Duodenal mucosa (tissue), 2 donors: ENCODE data around the gene GABRP.
"Not testable (repeated sequence)": the region's sequence is repeated elsewhere in the genome, so short reads cannot be mapped to it uniquely, and the experiment has no call there.

ENCODE experiments used
- H3K27ac ChIP-seq: one replicate; pipeline ENCODE4 v1.7.0; 2013; ENCODE audit warnings: low read depth, low read length
- H3K27me3 ChIP-seq, 2 donors: one replicate each; pipeline ENCODE4 v1.7.0; 2013; ENCODE audit warnings: low read length in 2 of 2, control low read depth in 1 of 2; ENCODE audit not compliant: insufficient read depth in 2 of 2, control insufficient read depth in 1 of 2
- H3K36me3 ChIP-seq, 2 donors: one replicate each; pipeline ENCODE4 v1.7.0; 2013; ENCODE audit warnings: low read length in 2 of 2, control low read depth in 1 of 2; ENCODE audit not compliant: insufficient read depth in 2 of 2, control insufficient read depth in 1 of 2
- H3K4me1 ChIP-seq, 2 donors: one replicate each; pipeline ENCODE4 v1.7.0; 2013; ENCODE audit warnings: low read length in 2 of 2, control low read depth in 1 of 2; ENCODE audit not compliant: insufficient read depth in 2 of 2, control insufficient read depth in 1 of 2
- H3K4me3 ChIP-seq, 2 donors: one replicate each; pipeline ENCODE4 v1.7.0; 2013; ENCODE audit warnings: low read length in 2 of 2, low read depth in 1 of 2
- H3K9ac ChIP-seq, 2 donors: one replicate each; pipeline ENCODE4 v1.7.0; 2013; ENCODE audit warnings: low read length in 2 of 2, low read depth in 1 of 2
- H3K9me3 ChIP-seq, 2 donors: one replicate each; pipeline ENCODE4 v1.7.0; 2013; ENCODE audit warnings: low read length in 2 of 2, control low read depth in 1 of 2; ENCODE audit not compliant: control insufficient read depth in 1 of 2

GABRP gene

DNA sequence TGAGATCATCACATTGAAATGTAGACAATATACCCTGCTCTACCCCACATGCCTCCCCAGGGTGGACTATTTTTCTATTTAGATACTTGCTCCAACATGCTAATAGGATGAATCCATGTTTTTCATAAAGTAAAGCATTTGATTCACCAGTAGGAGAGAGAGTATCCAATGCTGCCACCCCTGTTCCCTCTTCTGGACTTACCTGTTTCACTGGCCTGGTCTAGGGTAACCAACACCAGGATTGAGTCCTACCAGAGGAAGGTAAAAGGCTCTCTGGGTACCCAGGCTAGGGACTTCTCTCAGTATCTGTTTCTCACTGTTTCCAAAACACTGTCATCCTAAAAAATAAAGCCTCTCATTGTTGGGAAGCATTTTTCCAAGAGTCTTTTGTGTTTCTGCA, 30.2 kb upstream of the GABRP start:
- Histone ChIP-seq H3K27ac (no peak overlapping the region), H3K9ac (no peak overlapping the region), H3K4me1 (peaks cover 59 to 61% of the 10 kb centered on the region in 2 donors), H3K4me3 (no peak overlapping the region), H3K36me3 (no peaks in the 10 kb centered on the region), H3K27me3 (no peaks in the 10 kb centered on the region), H3K9me3 (no peaks in the 10 kb centered on the region)

GRCh38 chr5:170754508-170754907, 29.0 kb upstream of the GABRP start:
- not testable (repeated sequence) for H3K4me3 ChIP-seq, H3K27me3 ChIP-seq, H3K27ac ChIP-seq, H3K9ac ChIP-seq, H3K36me3 ChIP-seq, H3K9me3 ChIP-seq
- peaks cover 64 to 65% of the 10 kb centered on the region in 2 donors for H3K4me1 ChIP-seq

- Histone ChIP-seq H3K36me3 (no peaks in the 10 kb centered on the region), H3K4me1 (peaks cover 60 to 65% of the 10 kb centered on the region in 2 donors), H3K27ac (peak overlapping the region; percentile 53), H3K27me3 (no peaks in the 10 kb centered on the region), H3K9me3 (no peaks in the 10 kb centered on the region), H3K9ac (peak overlapping the region; percentile 40 to 44), H3K4me3 (peak overlapping the region; percentile 14 to 24)
Measured at GRCh38 chr5:170755679-170756456, 27.7 kb upstream of the GABRP start.

- no peaks in the 10 kb centered on the region for H3K36me3 ChIP-seq
- peak overlapping the region in 1 of 2 donors; percentile 40 for H3K9ac ChIP-seq
- peak overlapping the region in 1 of 2 donors; percentile 24 for H3K4me3 ChIP-seq
- peak overlapping the region; percentile 53 for H3K27ac ChIP-seq
- H3K27me3 ChIP-seq, result no peaks in the 10 kb centered on the region
- H3K4me1 ChIP-seq, result peaks cover 57 to 59% of the 10 kb centered on the region in 2 donors
- H3K9me3 ChIP-seq, result no peaks in the 10 kb centered on the region
Measured at GRCh38 chr5:170756691-170757090, 26.8 kb upstream of the GABRP start.

DNA sequence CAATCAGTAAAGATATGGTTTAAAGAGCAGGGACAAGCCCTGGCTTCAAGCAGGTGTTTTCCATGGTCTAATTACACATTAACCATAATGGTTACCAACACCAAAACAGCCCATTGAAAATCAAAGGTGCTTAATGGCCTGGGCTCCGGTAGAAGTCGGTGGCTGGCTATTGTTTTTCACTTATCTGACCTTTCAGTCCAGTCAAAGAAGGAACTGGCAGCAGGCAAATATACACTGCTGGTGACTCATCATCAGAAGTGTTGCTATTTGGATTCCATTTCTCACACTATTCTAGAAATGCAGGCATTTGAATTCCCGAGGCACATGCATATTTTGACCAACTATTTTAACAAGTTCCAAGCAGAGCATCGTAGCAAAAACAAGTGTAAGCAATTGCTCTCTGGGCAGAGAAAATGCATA, 26.3 kb upstream of the GABRP start:
- peak overlapping the region; percentile 48 for H3K27ac ChIP-seq

DNA sequence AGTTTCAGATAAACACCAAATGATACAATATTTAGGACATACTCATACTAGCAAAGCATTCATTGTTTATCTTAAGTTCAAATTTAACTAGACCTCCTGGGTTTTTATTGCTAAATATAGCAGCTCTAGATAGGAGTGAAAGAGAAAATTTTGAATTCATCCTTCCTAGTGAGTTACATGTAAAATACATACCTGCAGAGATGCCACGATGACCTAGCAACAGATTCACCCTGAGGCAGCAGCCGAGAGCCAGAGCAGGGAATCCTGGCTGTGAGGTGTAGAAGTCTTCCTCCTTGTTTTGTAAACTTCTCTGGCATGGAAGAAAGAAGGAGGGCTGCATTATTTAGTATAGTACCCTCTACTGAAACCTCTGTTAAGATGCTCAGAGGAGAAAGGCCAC, 25.9 kb upstream of the GABRP start:
- H3K27me3 ChIP-seq, result no peaks in the 10 kb centered on the region
- H3K36me3 ChIP-seq, result no peaks in the 10 kb centered on the region
- H3K9ac ChIP-seq, result no peak overlapping the region
- H3K4me3 ChIP-seq, result no peak overlapping the region
- peaks cover 47 to 50% of the 10 kb centered on the region in 2 donors for H3K4me1 ChIP-seq
- H3K9me3 ChIP-seq, result no peaks in the 10 kb centered on the region
- peak overlapping the region; percentile 48 for H3K27ac ChIP-seq

More for the DNA sequence above, 26.3 kb upstream of the GABRP start:
- no peaks in the 10 kb centered on the region for H3K9me3 ChIP-seq
- no peaks in the 10 kb centered on the region for H3K36me3 ChIP-seq
- H3K4me3 ChIP-seq, result no peak overlapping the region
- no peaks in the 10 kb centered on the region for H3K27me3 ChIP-seq
- peaks cover 52 to 54% of the 10 kb centered on the region in 2 donors for H3K4me1 ChIP-seq
- peak overlapping the region in 1 of 2 donors; percentile 40 for H3K9ac ChIP-seq

- no peak overlapping the region for H3K4me3 ChIP-seq
- H3K36me3 ChIP-seq, result no peaks in the 10 kb centered on the region
- no peaks in the 10 kb centered on the region for H3K27me3 ChIP-seq
- peaks cover 47 to 48% of the 10 kb centered on the region in 2 donors for H3K4me1 ChIP-seq
- H3K9ac ChIP-seq, result no peak overlapping the region
- no peaks in the 10 kb centered on the region for H3K9me3 ChIP-seq
- no peak overlapping the region for H3K27ac ChIP-seq
Measured at GRCh38 chr5:170758481-170758880, 25.0 kb upstream of the GABRP start.

DNA sequence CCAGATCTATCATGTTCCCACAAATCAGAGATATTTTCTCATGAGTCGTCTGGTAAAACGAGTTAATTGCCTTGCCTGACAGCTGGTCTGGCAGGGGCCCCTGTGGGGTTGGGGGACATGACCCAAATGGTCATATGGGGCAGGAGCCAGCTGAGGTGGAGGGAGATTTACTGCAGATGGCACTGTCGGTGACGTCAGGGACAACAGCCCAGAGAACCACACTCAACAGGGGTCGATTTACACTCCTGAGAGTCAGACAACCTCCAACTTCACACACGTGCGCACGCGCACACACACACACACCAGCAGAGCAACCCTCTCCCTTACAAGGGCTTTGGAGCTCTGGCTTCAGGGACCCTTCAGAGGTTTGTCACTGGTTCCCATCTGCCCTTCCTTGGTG, 23.4 kb upstream of the GABRP start:
- no peak overlapping the region for H3K4me3 ChIP-seq
- no peak overlapping the region for H3K9ac ChIP-seq
- H3K27ac ChIP-seq, result no peak overlapping the region
- H3K4me1 ChIP-seq, result peaks cover 45 to 48% of the 10 kb centered on the region in 2 donors
- no peaks in the 10 kb centered on the region for H3K36me3 ChIP-seq
- H3K27me3 ChIP-seq, result no peaks in the 10 kb centered on the region
- H3K9me3 ChIP-seq, result no peaks in the 10 kb centered on the region

- no peak overlapping the region for H3K4me3 ChIP-seq
Measured at GRCh38 chr5:170761048-170761707, 22.3 kb upstream of the GABRP start.

DNA sequence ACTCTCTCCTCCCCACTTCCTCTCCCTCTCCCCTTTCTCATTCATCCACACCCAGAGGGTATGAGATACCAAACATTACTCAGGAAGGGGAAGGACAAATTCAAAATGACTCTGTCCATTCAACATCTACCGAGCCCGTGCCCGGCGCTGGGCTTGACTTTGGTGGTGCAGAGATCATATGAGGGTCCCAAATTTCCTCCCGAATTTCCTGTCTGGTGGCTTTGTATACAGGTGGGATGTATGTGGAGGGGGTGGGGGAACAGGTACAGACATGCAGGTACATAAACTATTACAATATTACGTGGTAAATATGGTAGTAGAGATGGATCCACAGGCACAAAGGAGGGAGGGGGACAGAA, 21.8 kb upstream of the GABRP start:
- Histone ChIP-seq H3K27ac (no peak overlapping the region), H3K4me1 (peaks cover 29 to 34% of the 10 kb centered on the region in 2 donors)

More at GRCh38 chr5:170761048-170761707, 22.3 kb upstream of the GABRP start:
- no peaks in the 10 kb centered on the region for H3K27me3 ChIP-seq
- H3K27ac ChIP-seq, result no peak overlapping the region
- no peak overlapping the region for H3K9ac ChIP-seq
- no peaks in the 10 kb centered on the region for H3K36me3 ChIP-seq
- no peaks in the 10 kb centered on the region for H3K9me3 ChIP-seq
- H3K4me1 ChIP-seq, result peaks cover 35 to 39% of the 10 kb centered on the region in 2 donors

More for the DNA sequence above, 21.8 kb upstream of the GABRP start:
- no peaks in the 10 kb centered on the region for H3K9me3 ChIP-seq
- H3K27me3 ChIP-seq, result no peaks in the 10 kb centered on the region
- H3K9ac ChIP-seq, result no peak overlapping the region
- no peaks in the 10 kb centered on the region for H3K36me3 ChIP-seq
- no peak overlapping the region for H3K4me3 ChIP-seq
